Adrenal gland (tissue), 12 donors: ENCODE data around the gene KRTAP10-1. TPM values are rescaled to one million over a fixed set of nuclear protein-coding genes. Genes with fewer than 3 reads are reported as not detected.

Source experiments
- DNase-seq, 7 donors: peaks; one replicate each; pipeline ENCODE4 v3.0.0-alpha.2; 2019 to 2020
- H3K27ac ChIP-seq, 5 donors: fragments of 200-600 bp; sonication (generic) in 4 of 5; 1 replicate in 3 of 5; 2 replicates in 2 of 5; pipeline versions ENCODE4 v1.5.1 to v1.8.0; 2016 to 2020; ENCODE audit warnings: mild to moderate bottlenecking in 1 of 5
- H3K27me3 ChIP-seq: fragments of 200-600 bp; 2 replicates; pipeline ENCODE4 v1.8.0; 2021
- H3K36me3 ChIP-seq, 2 donors: fragments of 200-600 bp; replicated peaks in 1 of 2; 1 replicate in 1 of 2; 2 replicates in 1 of 2; pipeline versions ENCODE4 v1.5.1 to v1.8.0; 2018 to 2022
- H3K4me1 ChIP-seq, 2 donors: fragments of 200-600 bp; replicated peaks in 1 of 2; 1 replicate in 1 of 2; 2 replicates in 1 of 2; pipeline versions ENCODE4 v1.5.1 to v1.8.0; 2018 to 2021
- H3K4me3 ChIP-seq, 4 donors: fragments of 200-600 bp; sonication (generic) in 3 of 4; one replicate each; pipeline ENCODE4 v1.5.1; 2016 to 2018
- H3K9me3 ChIP-seq, 3 donors: fragments of 200-600 bp; sonication (generic) in 1 of 3; replicated peaks in 1 of 3; 1 replicate in 2 of 3; 2 replicates in 1 of 3; pipeline versions ENCODE4 v1.5.1 to v1.8.0; 2016 to 2021
- POLR2A ChIP-seq, 2 donors: fragments of 450-650 bp; IDR thresholded peaks; one replicate each; pipeline ENCODE4 v1.6.1; 2017; ENCODE audit warnings: antibody characterized with exemption in 2 of 2, mild to moderate bottlenecking in 2 of 2, moderate library complexity in 1 of 2
- WGBS, 4 donors: extraction: QIAGEN DNeasy Blood & Tissue Kit in 2 of 4; methylation state at CpG; one replicate each; pipeline versions ENCODE4 v1.1.5 to v1.1.7; 2013 to 2017; 5-methylcytosine and 5-hydroxymethylcytosine counted together
- intact Hi-C, 2 donors: fragments of 100-400 bp; cut with DNase I; formaldehyde crosslinking; loops; one replicate each; pipeline versions ENCODE4 v1.14.1 to v1.15.0; 2022 to 2023
- polyA plus RNA-seq, 3 donors: library from polyadenylated mRNA; stranded (reverse); fragments of 200-250 nt in 2 of 3; fragments of 350-450 nt in 1 of 3; fragmentation: Illumina TruSeq in 1 of 3; extraction: RNeasy Lipid Tissue Mini Kit (QIAGEN cat#74804) in 1 of 3; gene quantifications; one replicate each; pipeline ENCODE4 v1.2.3, GENCODE V29; 2013 to 2014
- total RNA-seq, 9 donors: library from RNA; depleted of rRNA in 4 of 9; stranded (reverse); fragments of >200 nt in 4 of 9; fragments of 120-200 nt in 1 of 9; fragmentation: NEBNext Ultra II Directional in 1 of 9; extraction: Animal tissue kit (Norgen Biotek cat#: 25700) in 1 of 9; gene quantifications; one replicate each; pipeline versions ENCODE4 v1.1.0 to v1.2.4, GENCODE V29; 2013 to 2023
- TF ChIP-seq, protein P1 (sequence below), 6 experiments: fragments of 450-650 bp in 4 of 6; fragments of 200-600 bp in 2 of 6; sonication (generic) in 1 of 6; IDR thresholded peaks; 1 replicate in 5 of 6; 2 replicates in 1 of 6; pipeline versions ENCODE4 v1.5.1 to v1.8.0; 2016 to 2021; ENCODE audit warnings: antibody characterized with exemption in 6 of 6, mild to moderate bottlenecking in 2 of 6, moderate library complexity in 1 of 6
- donor health status: healthy with polysubstance abuse.
- donor health status: Bipolar disorder and iron deficiency.
- donor health status: DM: yes; HTN: yes; CAD: no.
- donor health status: DM: no; HTN: no; CAD: no.
- donor health status: DM: no; HTN: no; CAD: no.
- donor health status: DM: yes; HTN: yes; CAD: no.

Gene KRTAP10-1
- total and polyA plus RNA-seq, 12 donors = not detected

DNA sequence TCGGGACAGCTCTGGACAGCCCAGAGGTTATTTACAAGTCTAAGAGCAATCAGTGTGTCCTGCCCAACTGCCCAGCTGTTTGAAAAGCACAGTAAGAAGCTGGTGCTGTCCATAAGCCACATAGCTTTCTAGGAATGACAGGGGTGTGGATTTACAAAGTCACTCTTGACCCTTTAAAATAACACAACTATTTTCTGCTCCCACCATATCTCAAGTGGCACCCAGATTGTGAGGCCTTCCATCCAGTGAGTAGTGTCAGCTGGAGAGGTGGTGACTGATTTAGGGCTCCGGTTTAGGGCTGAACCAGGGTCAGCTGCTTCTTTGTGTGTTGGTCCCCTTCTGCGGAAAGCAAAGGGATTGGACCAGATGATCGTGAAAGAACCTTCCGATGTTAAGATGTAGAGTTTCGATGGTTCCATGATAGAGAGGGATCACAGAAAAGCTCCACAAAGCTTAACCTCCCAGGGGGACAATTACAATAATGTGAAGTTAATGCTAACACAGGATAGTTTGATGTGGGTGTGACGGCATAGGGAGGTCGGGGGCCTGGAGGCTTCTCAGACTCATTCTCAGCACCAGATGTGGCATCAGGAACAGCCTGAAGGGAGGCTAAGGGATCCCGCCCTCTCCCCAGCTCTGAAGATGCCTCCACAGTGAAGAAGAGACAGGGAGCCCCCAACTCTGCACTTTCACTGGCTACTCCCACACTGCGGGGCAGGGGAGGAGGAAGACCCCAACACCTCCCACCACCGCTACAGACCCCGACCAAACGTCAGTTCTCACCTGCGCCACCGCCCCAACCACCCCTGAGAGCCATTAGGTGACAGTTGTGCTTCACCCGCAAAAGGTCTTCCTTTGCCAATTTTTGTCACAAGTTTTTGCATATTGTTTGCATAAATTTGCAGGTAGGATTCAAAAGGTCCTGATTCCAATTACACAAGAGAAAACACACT, 44.1 kb downstream of the KRTAP10-1 start:
- H3K36me3 ChIP-seq = no peaks in the 10 kb centered on the region
- H3K4me3 ChIP-seq = no peak overlapping the region
- intact Hi-C loops = no loop called here
- WGBS, 4 donors = 78 to 83% (median 82%) methylated on average over 15 to 16 of the region's 16 CpGs
- H3K4me1 ChIP-seq = no peaks in the 10 kb centered on the region
- H3K9me3 ChIP-seq = no peaks in the 10 kb centered on the region
- no peak for TF ChIP-seq POLR2A (IDR thresholded peaks at IDR 0.05)
- TF ChIP-seq, protein P1, sequence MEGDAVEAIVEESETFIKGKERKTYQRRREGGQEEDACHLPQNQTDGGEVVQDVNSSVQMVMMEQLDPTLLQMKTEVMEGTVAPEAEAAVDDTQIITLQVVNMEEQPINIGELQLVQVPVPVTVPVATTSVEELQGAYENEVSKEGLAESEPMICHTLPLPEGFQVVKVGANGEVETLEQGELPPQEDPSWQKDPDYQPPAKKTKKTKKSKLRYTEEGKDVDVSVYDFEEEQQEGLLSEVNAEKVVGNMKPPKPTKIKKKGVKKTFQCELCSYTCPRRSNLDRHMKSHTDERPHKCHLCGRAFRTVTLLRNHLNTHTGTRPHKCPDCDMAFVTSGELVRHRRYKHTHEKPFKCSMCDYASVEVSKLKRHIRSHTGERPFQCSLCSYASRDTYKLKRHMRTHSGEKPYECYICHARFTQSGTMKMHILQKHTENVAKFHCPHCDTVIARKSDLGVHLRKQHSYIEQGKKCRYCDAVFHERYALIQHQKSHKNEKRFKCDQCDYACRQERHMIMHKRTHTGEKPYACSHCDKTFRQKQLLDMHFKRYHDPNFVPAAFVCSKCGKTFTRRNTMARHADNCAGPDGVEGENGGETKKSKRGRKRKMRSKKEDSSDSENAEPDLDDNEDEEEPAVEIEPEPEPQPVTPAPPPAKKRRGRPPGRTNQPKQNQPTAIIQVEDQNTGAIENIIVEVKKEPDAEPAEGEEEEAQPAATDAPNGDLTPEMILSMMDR (IDR thresholded peaks at IDR 0.05) = no peak
- DNase-seq = no peak
- peaks cover 7% of the 10 kb centered on the region for H3K27me3 ChIP-seq
- no peak overlapping the region for H3K27ac ChIP-seq

DNA sequence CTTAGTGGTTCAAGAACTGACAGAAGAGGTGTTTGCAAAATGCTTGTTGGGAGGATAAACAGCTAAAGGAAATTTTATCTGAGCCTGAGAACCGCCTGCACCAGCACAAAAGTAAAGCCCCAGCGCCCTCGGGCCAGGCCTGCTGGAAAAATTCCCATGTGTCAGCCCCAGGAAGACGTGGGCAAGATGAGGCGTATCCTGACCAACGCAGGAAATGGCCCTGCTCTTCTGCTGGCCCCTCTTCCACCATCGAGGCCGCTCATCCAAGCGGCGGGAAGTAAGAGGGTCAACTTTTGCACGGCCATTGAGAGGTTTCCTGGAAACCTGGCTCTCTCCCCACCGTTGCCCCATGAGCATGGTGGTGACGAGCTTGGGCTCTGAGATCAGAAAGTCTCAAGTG, 45.0 kb downstream of the KRTAP10-1 start:
- TF ChIP-seq POLR2A (IDR thresholded peaks at IDR 0.05) = no peak
- TF ChIP-seq, protein P1 (IDR thresholded peaks at IDR 0.05) = no peak
- H3K9me3 ChIP-seq = no peaks in the 10 kb centered on the region
- H3K27me3 ChIP-seq = peaks cover 7% of the 10 kb centered on the region
- H3K36me3 ChIP-seq = no peaks in the 10 kb centered on the region
- DNase-seq = no peak
- 78 to 88% (median 81%) methylated on average over 12 to 13 of the region's 13 CpGs for WGBS, 4 donors
- no peak overlapping the region for H3K4me3 ChIP-seq
- no peaks in the 10 kb centered on the region for H3K4me1 ChIP-seq
- intact Hi-C loops = no loop called here
- no peak overlapping the region for H3K27ac ChIP-seq

DNA sequence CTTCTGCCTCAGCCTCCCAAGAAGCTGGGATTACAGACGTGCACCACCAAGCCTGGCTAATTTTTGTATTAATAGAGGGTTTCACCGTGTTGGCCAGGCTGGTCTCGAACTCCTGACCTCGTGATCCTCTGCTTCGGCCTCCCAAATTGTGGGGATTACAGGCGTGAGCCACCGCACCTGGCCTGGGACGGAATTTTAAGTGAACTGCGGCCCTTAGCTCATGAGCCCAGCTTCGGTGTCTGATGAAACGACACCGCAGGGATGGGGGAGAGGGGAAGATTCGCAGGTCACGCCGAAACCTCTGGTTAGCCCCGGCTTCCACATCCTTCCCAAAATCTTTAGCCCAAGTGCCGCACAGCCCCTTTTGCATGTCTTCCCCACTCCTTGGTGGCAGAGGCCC, 45.6 kb downstream of the KRTAP10-1 start:
- Histone ChIP-seq H3K4me3 (no peak overlapping the region), H3K36me3 (no peaks in the 10 kb centered on the region), H3K27ac (no peak overlapping the region), H3K9me3 (no peaks in the 10 kb centered on the region), H3K4me1 (no peaks in the 10 kb centered on the region), H3K27me3 (peaks cover 7% of the 10 kb centered on the region)
- intact Hi-C loops = no loop called here
- 79 to 92% (median 87%) methylated on average over 15 to 17 of the region's 17 CpGs for WGBS, 4 donors
- TF ChIP-seq, protein P1 (IDR thresholded peaks at IDR 0.05) = no peak
- no peak for TF ChIP-seq POLR2A (IDR thresholded peaks at IDR 0.05)
- no peak for DNase-seq

DNA sequence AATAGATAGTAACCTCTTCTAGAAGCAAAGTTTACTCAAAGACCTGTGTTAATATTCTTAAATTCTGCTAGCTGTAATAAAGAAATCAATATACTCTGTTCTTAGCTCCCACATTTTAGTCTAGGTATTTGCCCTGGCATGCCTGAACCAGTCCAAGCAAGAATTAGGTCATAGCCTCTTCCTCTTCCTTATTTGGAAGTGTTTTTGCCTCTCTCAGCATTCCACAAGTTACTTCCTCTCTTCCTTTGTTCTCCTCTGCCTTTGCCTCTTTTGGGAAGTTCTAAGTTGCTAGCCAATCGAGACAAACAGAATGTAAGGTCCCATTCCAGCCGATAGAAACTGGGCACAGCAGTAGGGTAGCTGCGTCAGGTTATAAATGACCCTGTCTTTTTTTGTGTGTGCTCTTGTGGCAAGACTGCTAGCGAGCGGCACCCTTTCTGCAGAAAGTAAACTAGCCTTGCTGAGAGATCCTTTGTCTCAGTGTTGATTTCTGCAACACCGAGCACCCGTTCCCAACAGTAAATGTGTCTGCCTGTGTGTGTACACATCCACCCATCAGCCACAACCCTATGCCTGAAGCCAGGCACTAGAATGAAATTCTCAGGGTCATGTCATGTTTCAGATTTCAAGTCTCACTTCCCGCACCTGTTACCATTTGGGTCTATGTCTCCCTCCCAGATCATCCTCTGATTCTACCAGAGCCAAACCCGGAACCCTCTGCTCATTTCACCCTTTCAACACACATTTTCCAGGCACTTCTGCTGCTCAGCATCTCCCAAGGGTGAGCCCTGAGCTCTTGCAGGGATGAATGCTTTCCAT, 47.2 kb downstream of the KRTAP10-1 start:
- no peaks in the 10 kb centered on the region for H3K27me3 ChIP-seq
- H3K36me3 ChIP-seq = no peaks in the 10 kb centered on the region
- intact Hi-C loops = no loop called here
- DNase-seq = no peak
- H3K4me1 ChIP-seq = no peaks in the 10 kb centered on the region
- TF ChIP-seq POLR2A (IDR thresholded peaks at IDR 0.05) = no peak
- TF ChIP-seq, protein P1 (IDR thresholded peaks at IDR 0.05) = no peak
- WGBS, 4 donors = 77 to 86% (median 82%) methylated on average over 9 of the region's 9 CpGs
- no peak overlapping the region for H3K27ac ChIP-seq
- no peak overlapping the region for H3K4me3 ChIP-seq
- H3K9me3 ChIP-seq = no peaks in the 10 kb centered on the region
